Activated naive CD4-positive, alpha-beta T cell treated with anti-CD3 and anti-CD28 coated beads for 36 hours (primary cell): ENCODE measurements around the gene ABLIM2. TPM values are rescaled to one million over a fixed set of nuclear protein-coding genes. Genes with fewer than 3 reads are reported as not detected.

Experiments used
- CTCF ChIA-PET: fragments of 350-600 bp; sonication (Branson Sonifier 250); formaldehyde crosslinking; loops from one replicate; lab custom pipeline; 2021; ENCODE audit warnings: antibody characterized with exemption; lab: Charles Lee
- DNase-seq: peaks from one replicate; pipeline ENCODE4 v3.0.0-alpha.2; 2020
- H3K27ac Mint-ChIP-seq: one replicate; pipeline ENCODE4 v1.8.0; 2021; ENCODE audit warnings: mild to moderate bottlenecking, mixed read lengths
- H3K27me3 Mint-ChIP-seq: one replicate; pipeline ENCODE4 v1.8.0; 2021; ENCODE audit warnings: low read depth, mixed read lengths
- H3K36me3 Mint-ChIP-seq: one replicate; pipeline ENCODE4 v1.8.0; 2021; ENCODE audit warnings: low read depth, mixed read lengths
- H3K4me1 Mint-ChIP-seq: one replicate; pipeline ENCODE4 v1.8.0; 2021; ENCODE audit warnings: low read depth, mixed read lengths
- H3K4me3 Mint-ChIP-seq: one replicate; pipeline ENCODE4 v1.8.0; 2021; ENCODE audit warnings: mild to moderate bottlenecking, moderate library complexity, mixed read lengths
- H3K9me3 Mint-ChIP-seq: one replicate; pipeline ENCODE4 v1.8.0; 2021; ENCODE audit warnings: mixed read lengths
- intact Hi-C: fragments of 100-400 bp; cut with micrococcal nuclease; formaldehyde crosslinking; loops from one replicate; pipeline ENCODE4 v1.15.1; 2023
- total RNA-seq, 2 experiments: library from RNA; stranded (reverse); gene quantifications; one replicate each; pipeline ENCODE4 v1.2.3, GENCODE V29; 2021

Gene ABLIM2
- total RNA-seq, 2 experiments from 2014 or later: 0.22 to 0.24 TPM

GRCh38 chr4:8009097-8009496 is 149.5 kb downstream of the ABLIM2 start:
- intact Hi-C loops: no loop called here
- H3K4me3 Mint-ChIP-seq: no peak overlapping the region
- no peaks in the 10 kb centered on the region for H3K27me3 Mint-ChIP-seq
- H3K9me3 Mint-ChIP-seq: no peaks in the 10 kb centered on the region
- CTCF ChIA-PET: interaction anchor here (0.7 kb wide), 1 partner anchor 209 kb away, joined by 4 read pairs; no protein-coding TSS in a partner anchor
- no peaks in the 10 kb centered on the region for H3K36me3 Mint-ChIP-seq
- H3K4me1 Mint-ChIP-seq: no peaks in the 10 kb centered on the region
- DNase-seq: no peak
- H3K27ac Mint-ChIP-seq: no peak overlapping the region

GRCh38 chr4:8008391-8008790 is 150.2 kb downstream of the ABLIM2 start:
- no peak overlapping the region for H3K4me3 Mint-ChIP-seq
- no peaks in the 10 kb centered on the region for H3K4me1 Mint-ChIP-seq
- CTCF ChIA-PET: interaction anchor here (0.7 kb wide), 1 partner anchor 208 kb away, joined by 4 read pairs; no protein-coding TSS in a partner anchor

GRCh38 chr4:8007581-8007980 is 151.0 kb downstream of the ABLIM2 start:
- intact Hi-C loops: no loop called here
- CTCF ChIA-PET: interaction anchor here (0.7 kb wide), 1 partner anchor 203 kb away, joined by 3 read pairs; no protein-coding TSS in a partner anchor
- H3K4me1 Mint-ChIP-seq: no peaks in the 10 kb centered on the region

More at GRCh38 chr4:8008391-8008790, 150.2 kb downstream of the ABLIM2 start:
- H3K27me3 Mint-ChIP-seq: no peaks in the 10 kb centered on the region
- no peak for DNase-seq
- no peak overlapping the region for H3K27ac Mint-ChIP-seq
- intact Hi-C loops: no loop called here
- H3K36me3 Mint-ChIP-seq: no peaks in the 10 kb centered on the region
- H3K9me3 Mint-ChIP-seq: no peaks in the 10 kb centered on the region

GRCh38 chr4:8006471-8006870 is 152.1 kb downstream of the ABLIM2 start:
- DNase-seq: no peak
- H3K27me3 Mint-ChIP-seq: no peaks in the 10 kb centered on the region
- no peak overlapping the region for H3K4me3 Mint-ChIP-seq
- H3K36me3 Mint-ChIP-seq: no peaks in the 10 kb centered on the region
- H3K9me3 Mint-ChIP-seq: no peaks in the 10 kb centered on the region
- intact Hi-C loops: no loop called here
- no peaks in the 10 kb centered on the region for H3K4me1 Mint-ChIP-seq
- H3K27ac Mint-ChIP-seq: no peak overlapping the region
- CTCF ChIA-PET: no interaction called here

More at GRCh38 chr4:8007581-8007980, 151.0 kb downstream of the ABLIM2 start:
- no peaks in the 10 kb centered on the region for H3K36me3 Mint-ChIP-seq
- no peaks in the 10 kb centered on the region for H3K9me3 Mint-ChIP-seq
- no peaks in the 10 kb centered on the region for H3K27me3 Mint-ChIP-seq
- no peak overlapping the region for H3K4me3 Mint-ChIP-seq
- no peak for DNase-seq
- no peak overlapping the region for H3K27ac Mint-ChIP-seq

GRCh38 chr4:8005814-8006215 is 152.8 kb downstream of the ABLIM2 start:
- no peaks in the 10 kb centered on the region for H3K4me1 Mint-ChIP-seq
- H3K27me3 Mint-ChIP-seq: no peaks in the 10 kb centered on the region
- H3K9me3 Mint-ChIP-seq: no peaks in the 10 kb centered on the region
- no peak for DNase-seq
- CTCF ChIA-PET: no interaction called here
- H3K36me3 Mint-ChIP-seq: no peaks in the 10 kb centered on the region
- no peak overlapping the region for H3K27ac Mint-ChIP-seq
- intact Hi-C loops: no loop called here
- H3K4me3 Mint-ChIP-seq: no peak overlapping the region

- DNase-seq: no peak
- no peaks in the 10 kb centered on the region for H3K27me3 Mint-ChIP-seq
- CTCF ChIA-PET: no interaction called here
- no peaks in the 10 kb centered on the region for H3K9me3 Mint-ChIP-seq
- H3K4me1 Mint-ChIP-seq: no peaks in the 10 kb centered on the region
- intact Hi-C loops: no loop called here
- no peaks in the 10 kb centered on the region for H3K36me3 Mint-ChIP-seq
- no peak overlapping the region for H3K27ac Mint-ChIP-seq
- H3K4me3 Mint-ChIP-seq: no peak overlapping the region
These were observed 153.4 kb downstream of the ABLIM2 start for GRCh38 chr4:8005033-8005808.

- intact Hi-C loops: no loop called here
- H3K4me1 Mint-ChIP-seq: no peaks in the 10 kb centered on the region
- no peak overlapping the region for H3K27ac Mint-ChIP-seq
- H3K4me3 Mint-ChIP-seq: no peak overlapping the region
- no peak for DNase-seq
- no peaks in the 10 kb centered on the region for H3K36me3 Mint-ChIP-seq
- CTCF ChIA-PET: no interaction called here
- no peaks in the 10 kb centered on the region for H3K9me3 Mint-ChIP-seq
- no peaks in the 10 kb centered on the region for H3K27me3 Mint-ChIP-seq
These were observed 154.5 kb downstream of the ABLIM2 start for GRCh38 chr4:8004066-8004465.

- Mint-ChIP-seq H3K36me3 (no peaks in the 10 kb centered on the region), H3K27ac (no peak overlapping the region), H3K27me3 (no peaks in the 10 kb centered on the region), H3K4me1 (no peaks in the 10 kb centered on the region), H3K4me3 (no peak overlapping the region), H3K9me3 (no peaks in the 10 kb centered on the region)
- DNase-seq: no peak
- intact Hi-C loops: no loop called here
- CTCF ChIA-PET: interaction anchor here (0.7 to 1.5 kb wide), 2 partner anchors 15 to 201 kb away, joined by 3 to 4 read pairs; no protein-coding TSS in a partner anchor
These were observed 155.9 kb downstream of the ABLIM2 start for GRCh38 chr4:8002525-8003309.

- CTCF ChIA-PET: interaction anchor here (1.5 kb wide), 1 partner anchor 14 kb away, joined by 4 read pairs; no protein-coding TSS in a partner anchor
- H3K36me3 Mint-ChIP-seq: no peaks in the 10 kb centered on the region
- intact Hi-C loops: no loop called here
These were observed 156.9 kb downstream of the ABLIM2 start for GRCh38 chr4:8001564-8002355.

GRCh38 chr4:8000721-8001491 is 157.7 kb downstream of the ABLIM2 start:
- Mint-ChIP-seq H3K36me3 (no peaks in the 10 kb centered on the region), H3K4me1 (no peaks in the 10 kb centered on the region), H3K27ac (no peak overlapping the region), H3K27me3 (no peaks in the 10 kb centered on the region), H3K9me3 (no peaks in the 10 kb centered on the region), H3K4me3 (no peak overlapping the region)
- CTCF ChIA-PET: interaction anchor here (1.5 kb wide), 1 partner anchor 13 kb away, joined by 4 read pairs; no protein-coding TSS in a partner anchor
- intact Hi-C loops: no loop called here
- no peak for DNase-seq

More at GRCh38 chr4:8001564-8002355, 156.9 kb downstream of the ABLIM2 start:
- H3K4me3 Mint-ChIP-seq: no peak overlapping the region
- no peak for DNase-seq
- H3K9me3 Mint-ChIP-seq: no peaks in the 10 kb centered on the region
- H3K27ac Mint-ChIP-seq: no peak overlapping the region
- H3K4me1 Mint-ChIP-seq: no peaks in the 10 kb centered on the region
- H3K27me3 Mint-ChIP-seq: no peaks in the 10 kb centered on the region

GRCh38 chr4:8000247-8000646 is 158.4 kb downstream of the ABLIM2 start:
- no peak overlapping the region for H3K27ac Mint-ChIP-seq
- no peaks in the 10 kb centered on the region for H3K27me3 Mint-ChIP-seq
- no peak for DNase-seq
- no peak overlapping the region for H3K4me3 Mint-ChIP-seq
- H3K9me3 Mint-ChIP-seq: no peaks in the 10 kb centered on the region
- no peaks in the 10 kb centered on the region for H3K4me1 Mint-ChIP-seq
- CTCF ChIA-PET: no interaction called here
- intact Hi-C loops: no loop called here
- H3K36me3 Mint-ChIP-seq: no peaks in the 10 kb centered on the region
